ENCODE data around the gene SERPINB12.

SERPINB12 gene

DNA sequence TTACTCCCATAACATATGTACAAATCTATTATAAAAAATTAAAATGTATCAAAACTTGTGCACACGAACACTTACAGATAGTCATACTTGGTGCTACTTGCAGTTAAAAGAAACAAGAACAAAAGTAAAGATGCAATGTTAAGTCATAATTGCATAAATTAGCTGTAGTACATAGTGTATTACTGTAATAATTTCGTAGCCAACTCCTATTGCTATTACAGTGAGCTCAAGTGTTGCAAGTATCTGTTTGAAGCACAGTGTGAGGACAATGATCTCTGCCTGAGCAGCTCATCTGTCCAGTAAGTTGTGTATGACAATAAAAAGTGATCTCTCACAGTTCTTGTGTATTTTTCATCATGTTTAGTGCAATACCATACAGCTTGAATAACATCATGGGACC lies 37.4 kb downstream of the SERPINB12 start:
- DNase-seq (ENCODE audit: low read depth, low spot score), result no peak
- TF ChIP-seq, protein P1, sequence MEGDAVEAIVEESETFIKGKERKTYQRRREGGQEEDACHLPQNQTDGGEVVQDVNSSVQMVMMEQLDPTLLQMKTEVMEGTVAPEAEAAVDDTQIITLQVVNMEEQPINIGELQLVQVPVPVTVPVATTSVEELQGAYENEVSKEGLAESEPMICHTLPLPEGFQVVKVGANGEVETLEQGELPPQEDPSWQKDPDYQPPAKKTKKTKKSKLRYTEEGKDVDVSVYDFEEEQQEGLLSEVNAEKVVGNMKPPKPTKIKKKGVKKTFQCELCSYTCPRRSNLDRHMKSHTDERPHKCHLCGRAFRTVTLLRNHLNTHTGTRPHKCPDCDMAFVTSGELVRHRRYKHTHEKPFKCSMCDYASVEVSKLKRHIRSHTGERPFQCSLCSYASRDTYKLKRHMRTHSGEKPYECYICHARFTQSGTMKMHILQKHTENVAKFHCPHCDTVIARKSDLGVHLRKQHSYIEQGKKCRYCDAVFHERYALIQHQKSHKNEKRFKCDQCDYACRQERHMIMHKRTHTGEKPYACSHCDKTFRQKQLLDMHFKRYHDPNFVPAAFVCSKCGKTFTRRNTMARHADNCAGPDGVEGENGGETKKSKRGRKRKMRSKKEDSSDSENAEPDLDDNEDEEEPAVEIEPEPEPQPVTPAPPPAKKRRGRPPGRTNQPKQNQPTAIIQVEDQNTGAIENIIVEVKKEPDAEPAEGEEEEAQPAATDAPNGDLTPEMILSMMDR (IDR thresholded peaks at IDR 0.05; ENCODE audit: insufficient read depth, low read length, missing control alignments), result no peak
- CTCF ChIA-PET, result interaction anchor here (0.9 to 13.0 kb wide), 21 partner anchors 9 to 266 kb away, joined by 3 to 724 read pairs (median 12); partner anchors contain the start of genes SERPINB12, SERPINB13 and SERPINB7
- no peak overlapping the region for H3K4me3 ChIP-seq (ENCODE audit: low read depth, low read length)
- POLR2A ChIA-PET, result no interaction called here

DNA sequence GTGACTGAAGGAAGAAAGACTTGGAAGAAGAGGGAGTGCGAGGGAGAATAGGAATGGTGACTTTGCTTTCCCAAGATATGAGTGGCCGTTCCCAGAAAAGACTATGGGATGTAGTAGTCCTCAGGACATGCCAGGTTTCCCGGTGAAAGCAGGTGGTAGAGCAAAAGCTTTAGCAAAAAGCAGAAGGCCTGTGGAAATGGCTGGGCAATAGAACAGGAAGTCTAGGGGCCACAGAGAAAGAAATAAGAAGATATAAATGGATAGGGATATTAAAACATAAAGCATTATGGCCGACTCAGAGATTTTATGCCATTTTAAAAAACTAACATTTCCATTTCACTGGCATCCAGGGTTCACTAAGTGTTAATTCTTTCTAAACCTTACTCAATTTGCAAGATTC lies 43.8 kb downstream of the SERPINB12 start:
- no peak overlapping the region for H3K4me3 ChIP-seq (ENCODE audit: low read depth, low read length)
- no peak for DNase-seq (ENCODE audit: low read depth, low spot score)
- ChIA-PET CTCF (interaction anchor here (0.7 to 13.0 kb wide), 5 partner anchors 8 to 260 kb away, joined by 3 to 724 read pairs (median 69); no protein-coding TSS in a partner anchor), POLR2A (interaction anchor here (0.6 kb wide), 1 partner anchor 67 kb away, joined by 3 read pairs; no protein-coding TSS in a partner anchor)
- TF ChIP-seq, protein P1 (IDR thresholded peaks at IDR 0.05; ENCODE audit: insufficient read depth, low read length, missing control alignments), result no peak

- ChIA-PET POLR2A (no interaction called here), CTCF (interaction anchor here (1.0 to 13.0 kb wide), 4 partner anchors 8 to 156 kb away, joined by 3 to 724 read pairs (median 132); no protein-coding TSS in a partner anchor)
- no peak for DNase-seq (ENCODE audit: low read depth, low spot score)
- TF ChIP-seq, protein P1 (IDR thresholded peaks at IDR 0.05; ENCODE audit: insufficient read depth, low read length, missing control alignments), result no peak
- H3K4me3 ChIP-seq (ENCODE audit: low read depth, low read length), result no peak overlapping the region
Observed at GRCh38 chr18:63586431-63586830, 44.3 kb downstream of the SERPINB12 start.

GRCh38 chr18:63586966-63587365 lies 44.8 kb downstream of the SERPINB12 start, which contains the start of gene SERPINB13:
Gene SERPINB13, plus strand, starts transcription at chr18:63587343. Its CDS starts 1,325 bp downstream, at chr18:63588668.
- ChIA-PET CTCF (interaction anchor here (1.0 to 13.0 kb wide), 4 partner anchors 9 to 155 kb away, joined by 3 to 724 read pairs (median 38); no protein-coding TSS in a partner anchor), POLR2A (no interaction called here)
- TF ChIP-seq, protein P1 (IDR thresholded peaks at IDR 0.05; ENCODE audit: insufficient read depth, low read length, missing control alignments), result no peak
- no peak for DNase-seq (ENCODE audit: low read depth, low spot score)
- no peak within 1 kb of the TSS for H3K4me3 ChIP-seq (ENCODE audit: low read depth, low read length)

DNA sequence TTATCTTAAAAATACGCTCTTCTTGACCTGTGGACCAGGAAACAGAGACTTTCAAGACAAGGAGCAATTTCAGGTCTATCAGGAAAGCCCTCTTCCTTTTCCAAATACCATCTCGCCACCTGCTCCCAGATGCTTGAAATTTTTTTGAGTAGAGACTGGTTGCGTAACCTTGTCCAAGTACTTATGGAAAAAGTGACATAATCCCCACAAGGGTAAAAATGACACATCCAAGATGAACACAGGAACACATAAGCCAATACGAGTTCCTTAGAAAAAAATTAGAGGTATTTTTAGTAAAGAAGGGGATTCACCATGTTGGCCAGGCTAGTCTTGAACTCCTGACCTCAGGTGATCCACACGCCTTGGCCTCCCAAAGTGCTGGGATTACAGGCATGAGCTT lies 46.7 kb downstream of the SERPINB12 start:
- POLR2A ChIA-PET, result no interaction called here
- CTCF ChIA-PET, result interaction anchor here (4.0 to 9.0 kb wide), 3 partner anchors 11 to 153 kb away, joined by 19 to 69 read pairs (median 32); no protein-coding TSS in a partner anchor

GRCh38 chr18:63590373-63590772 lies 48.2 kb downstream of the SERPINB12 start:
- TF ChIP-seq, protein P1 (IDR thresholded peaks at IDR 0.05; ENCODE audit: insufficient read depth, low read length, missing control alignments), result no peak
- ChIA-PET POLR2A (no interaction called here), CTCF (interaction anchor here (2.2 to 9.0 kb wide), 4 partner anchors 12 to 255 kb away, joined by 9 to 69 read pairs (median 26); no protein-coding TSS in a partner anchor)
- H3K4me3 ChIP-seq (ENCODE audit: low read depth, low read length), result no peak overlapping the region
- DNase-seq (ENCODE audit: low read depth, low spot score), result no peak

More for the DNA sequence above, 46.7 kb downstream of the SERPINB12 start:
- TF ChIP-seq, protein P1 (IDR thresholded peaks at IDR 0.05; ENCODE audit: insufficient read depth, low read length, missing control alignments), result no peak
- DNase-seq (ENCODE audit: low read depth, low spot score), result no peak
- no peak overlapping the region for H3K4me3 ChIP-seq (ENCODE audit: low read depth, low read length)
